Measurements from ENCODE around the gene PLD6.

DNA sequence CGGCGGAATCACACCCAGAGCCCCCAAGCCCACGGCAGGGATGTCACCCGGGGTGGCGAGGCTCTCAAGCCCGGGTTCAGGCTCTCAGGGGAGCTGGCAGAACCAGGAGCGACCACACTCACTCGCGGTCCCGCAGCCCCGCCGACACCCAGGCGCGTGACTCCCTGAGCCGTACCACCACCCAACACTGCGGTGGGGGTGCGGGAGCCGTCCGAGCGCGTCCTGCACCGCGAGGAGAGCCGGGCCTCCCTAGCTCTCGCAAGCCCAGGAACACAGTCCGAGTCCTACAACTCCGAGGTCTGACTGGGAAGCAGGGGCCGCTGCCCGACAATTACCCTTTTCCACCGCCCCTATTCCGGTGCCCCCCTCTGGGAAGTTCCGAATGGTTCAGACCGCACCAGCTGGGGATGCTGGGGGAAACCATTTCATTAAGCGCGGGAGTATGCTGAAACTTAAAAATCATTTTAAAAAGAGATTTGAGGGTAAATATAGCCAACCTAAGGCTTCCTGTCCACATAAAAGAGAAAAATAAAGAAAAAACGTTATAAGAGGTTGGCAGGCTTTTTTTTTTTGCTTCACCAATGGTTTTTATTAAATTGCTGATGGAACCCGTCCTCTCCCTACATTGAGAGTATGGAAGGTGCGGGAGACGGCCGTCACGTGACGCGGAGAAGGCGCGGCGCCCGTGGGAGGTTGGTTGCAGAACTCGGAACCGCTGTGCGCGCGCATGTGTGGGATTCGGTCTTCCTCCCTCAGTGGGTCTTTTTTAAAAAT, 31.1 kb upstream of the PLD6 start, which contains the start of gene FLCN:
- TF ChIP-seq CTCF (IDR thresholded peaks at IDR 0.05 in 4 of 5, conservative IDR thresholded peaks at IDR 0.05 in 1 of 5) (peak in 2 of 5 experiments; percentile 46 to 54), POLR2A (IDR thresholded peaks at IDR 0.05) (peak; percentile 96)
